ENCODE results near the gene L3MBTL4. TPM values are rescaled to one million over a fixed set of nuclear protein-coding genes. Genes with fewer than 3 reads are reported as not detected.

The L3MBTL4 gene
- total RNA-seq, 1 donor from 2014 or later = 0.34 TPM

DNA sequence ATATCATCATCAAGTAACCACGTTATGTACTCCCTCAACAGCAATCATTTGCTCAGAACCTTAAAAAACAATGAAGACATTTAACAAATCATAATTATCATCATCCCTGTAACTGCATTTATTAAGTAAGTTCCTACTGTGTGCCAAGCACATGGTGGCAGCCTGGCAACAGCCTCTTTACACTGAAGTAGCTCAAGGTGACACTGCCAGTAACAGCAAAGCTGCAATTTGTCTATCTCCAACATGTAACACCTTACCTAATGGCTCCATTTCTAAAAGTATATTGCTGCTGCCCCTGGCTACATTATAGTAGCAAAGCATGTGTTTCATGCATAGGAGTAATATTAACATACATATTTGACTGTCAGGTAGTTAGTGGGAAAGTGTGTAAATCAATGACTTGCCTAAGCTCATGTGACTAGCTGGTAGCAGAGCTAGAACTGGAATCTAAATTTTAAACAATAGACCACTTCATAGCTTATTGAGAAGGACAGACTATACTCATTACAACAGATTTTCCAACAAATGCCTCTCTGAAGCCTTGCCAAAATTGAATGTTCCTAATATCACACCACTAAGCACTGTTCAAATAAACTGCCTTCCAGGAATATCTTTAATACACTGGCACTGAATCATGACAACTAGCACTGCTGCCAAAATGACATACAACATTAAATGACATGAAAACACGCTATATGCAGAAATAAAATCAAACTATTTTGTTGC, 86.7 kb downstream of the L3MBTL4 start:
- H3K79me2 ChIP-seq (ENCODE audit: low read depth) = no peaks in the 10 kb centered on the region
- H3K4me2 ChIP-seq = no peak overlapping the region
- H3K27me3 Mint-ChIP-seq (ENCODE audit: insufficient read depth, low read depth) = peaks cover 2% of the 10 kb centered on the region
- no peaks in the 10 kb centered on the region for H3K27me3 ChIP-seq
- H3K36me3 ChIP-seq = no peaks in the 10 kb centered on the region
- H3K27ac ChIP-seq = no peak overlapping the region
- H3K4me3 Mint-ChIP-seq = no peak overlapping the region
- no peaks in the 10 kb centered on the region for H4K20me1 ChIP-seq (ENCODE audit: low read depth)
- no peak overlapping the region for H3K27ac Mint-ChIP-seq
- H3K4me1 ChIP-seq = no peaks in the 10 kb centered on the region
- H2AFZ ChIP-seq (replicated peaks) = no peak overlapping the region
- H3K9me3 Mint-ChIP-seq = peaks cover 10% of the 10 kb centered on the region
- no peak for DNase-seq (ENCODE audit: low spot score)
- no peaks in the 10 kb centered on the region for H3K9me3 ChIP-seq (ENCODE audit: low read depth)
- TF ChIP-seq EZH2phosphoT487 (IDR thresholded peaks at IDR 0.05) (no peak), CTCF (IDR thresholded peaks at IDR 0.05) (no peak), EZH2 (IDR thresholded peaks at IDR 0.05) (no peak)
- H3K4me1 Mint-ChIP-seq = no peaks in the 10 kb centered on the region
- H3F3A ChIP-seq (ENCODE audit: low read depth) = no peaks in the 10 kb centered on the region
- H3K36me3 Mint-ChIP-seq = no peaks in the 10 kb centered on the region
- no peak overlapping the region for H3K9ac ChIP-seq
- H3K4me3 ChIP-seq = no peak overlapping the region

GRCh38 chr18:6327485-6327884, 87.2 kb downstream of the L3MBTL4 start:
- TF ChIP-seq CTCF (IDR thresholded peaks at IDR 0.05) (no peak), EZH2phosphoT487 (IDR thresholded peaks at IDR 0.05) (no peak), EZH2 (IDR thresholded peaks at IDR 0.05) (no peak)
- no peak overlapping the region for H3K4me2 ChIP-seq
- no peaks in the 10 kb centered on the region for H3F3A ChIP-seq (ENCODE audit: low read depth)
- no peaks in the 10 kb centered on the region for H3K4me1 ChIP-seq
- H3K79me2 ChIP-seq (ENCODE audit: low read depth) = no peaks in the 10 kb centered on the region
- H3K36me3 ChIP-seq = no peaks in the 10 kb centered on the region
- no peak overlapping the region for H3K27ac Mint-ChIP-seq
- peaks cover 2% of the 10 kb centered on the region for H3K27me3 Mint-ChIP-seq (ENCODE audit: insufficient read depth, low read depth)
- no peak overlapping the region for H3K4me3 Mint-ChIP-seq
- no peaks in the 10 kb centered on the region for H3K4me1 Mint-ChIP-seq
- H3K4me3 ChIP-seq = no peak overlapping the region
- H4K20me1 ChIP-seq (ENCODE audit: low read depth) = no peaks in the 10 kb centered on the region
- no peaks in the 10 kb centered on the region for H3K9me3 ChIP-seq (ENCODE audit: low read depth)
- peaks cover 10% of the 10 kb centered on the region for H3K9me3 Mint-ChIP-seq
- no peaks in the 10 kb centered on the region for H3K36me3 Mint-ChIP-seq
- DNase-seq (ENCODE audit: low spot score) = no peak
- H3K9ac ChIP-seq = no peak overlapping the region
- H2AFZ ChIP-seq (replicated peaks) = no peak overlapping the region
- no peaks in the 10 kb centered on the region for H3K27me3 ChIP-seq
- H3K27ac ChIP-seq = no peak overlapping the region

GRCh38 chr18:6326566-6326965, 88.1 kb downstream of the L3MBTL4 start:
- H3K27me3 Mint-ChIP-seq (ENCODE audit: insufficient read depth, low read depth) = peaks cover 2% of the 10 kb centered on the region
- TF ChIP-seq EZH2 (IDR thresholded peaks at IDR 0.05) (no peak), CTCF (IDR thresholded peaks at IDR 0.05) (no peak)
- H3K4me1 Mint-ChIP-seq = no peaks in the 10 kb centered on the region
- H3K79me2 ChIP-seq (ENCODE audit: low read depth) = no peaks in the 10 kb centered on the region
- H3K4me1 ChIP-seq = no peaks in the 10 kb centered on the region
- H3K4me3 Mint-ChIP-seq = no peak overlapping the region
- no peak overlapping the region for H3K27ac ChIP-seq
- no peak overlapping the region for H3K27ac Mint-ChIP-seq
- H3K27me3 ChIP-seq = no peaks in the 10 kb centered on the region
- H3K4me2 ChIP-seq = no peak overlapping the region
- H3K9ac ChIP-seq = no peak overlapping the region
- H3K36me3 ChIP-seq = no peaks in the 10 kb centered on the region
- H3K9me3 Mint-ChIP-seq = peaks cover 12% of the 10 kb centered on the region
- no peak overlapping the region for H3K4me3 ChIP-seq
- H4K20me1 ChIP-seq (ENCODE audit: low read depth) = no peaks in the 10 kb centered on the region
- no peaks in the 10 kb centered on the region for H3K36me3 Mint-ChIP-seq
- DNase-seq (ENCODE audit: low spot score) = no peak
- no peaks in the 10 kb centered on the region for H3K9me3 ChIP-seq (ENCODE audit: low read depth)
- no peaks in the 10 kb centered on the region for H3F3A ChIP-seq (ENCODE audit: low read depth)
- no peak overlapping the region for H2AFZ ChIP-seq (replicated peaks)

Data from neural progenitor cell (in vitro differentiated cells).